WTC11 (cell line): ENCODE results near the gene PFDN1. TPM values are rescaled to one million over a fixed set of nuclear protein-coding genes. Genes with fewer than 3 reads are reported as not detected.
A peak's percentile ranks its signal among the peaks of the same experiment; 100 is the strongest.

Experiments used
- ELF4 ChIP-seq: sonication (generic); formaldehyde crosslinking; IDR thresholded peaks from 2 replicates; pipeline ENCODE4 v1.8.1; 2022; ENCODE audit warnings: low read depth, mild to moderate bottlenecking, moderate library complexity, missing genetic modification reagents
- ESRRA ChIP-seq: sonication (generic); formaldehyde crosslinking; IDR thresholded peaks from 2 replicates; pipeline ENCODE4 v1.8.1; 2022; ENCODE audit warnings: mild to moderate bottlenecking, missing genetic modification reagents, borderline replicate concordance
- GABPB1 ChIP-seq: sonication (generic); formaldehyde crosslinking; IDR thresholded peaks from 2 replicates; pipeline ENCODE4 v1.8.1; 2023; ENCODE audit warnings: mild to moderate bottlenecking, missing genetic modification reagents
- NFE2L1 ChIP-seq: sonication (generic); formaldehyde crosslinking; IDR thresholded peaks from 2 replicates; pipeline ENCODE4 v1.8.1; 2023; ENCODE audit warnings: missing genetic modification reagents
- NFYB ChIP-seq: sonication (generic); formaldehyde crosslinking; conservative IDR thresholded peaks from 2 replicates; pipeline ENCODE4 v1.8.0; 2022; ENCODE audit warnings: low read depth, missing genetic modification reagents
- TP53 ChIP-seq: sonication (generic); formaldehyde crosslinking; IDR thresholded peaks from 2 replicates; pipeline ENCODE4 v1.8.1; 2023; ENCODE audit warnings: mild to moderate bottlenecking, missing genetic modification reagents
- total RNA-seq: library from RNA; stranded (reverse); gene quantifications from 3 replicates; pipeline ENCODE4 v1.2.3, GENCODE V29; 2021
- TF ChIP-seq, protein P1 (sequence below): sonication (generic); formaldehyde crosslinking; IDR thresholded peaks from 2 replicates; pipeline ENCODE4 v1.8.1; 2023; ENCODE audit warnings: mild to moderate bottlenecking, missing genetic modification reagents, moderate library complexity
- TF ChIP-seq, protein P2 (sequence below): sonication (generic); formaldehyde crosslinking; IDR thresholded peaks from 2 replicates; pipeline ENCODE4 v1.8.1; 2022; ENCODE audit warnings: low read depth, missing genetic modification reagents, borderline replicate concordance
- TF ChIP-seq, protein P3 (sequence below): sonication (generic); formaldehyde crosslinking; IDR thresholded peaks from 2 replicates; pipeline ENCODE4 v1.8.0; 2023; ENCODE audit warnings: mild to moderate bottlenecking, missing genetic modification reagents
- TF ChIP-seq, protein P4 (sequence below): fragments of 250-450 bp; sonication (Bioruptor Pico); IDR thresholded peaks from 2 replicates; pipeline ENCODE4 v1.9.0; 2021; ENCODE audit warnings: mild to moderate bottlenecking
- TF ChIP-seq, protein P5 (sequence below): fragments of 250-450 bp; sonication (Bioruptor Pico); IDR thresholded peaks from 2 replicates; pipeline ENCODE4 v1.9.0; 2021; ENCODE audit warnings: mild to moderate bottlenecking, borderline replicate concordance
- TF ChIP-seq, protein P6 (sequence below): fragments of 250-450 bp; sonication (Bioruptor Pico); IDR thresholded peaks from 2 replicates; pipeline ENCODE4 v2.1.2; 2022; ENCODE audit warnings: mild to moderate bottlenecking, moderate library complexity
- TF ChIP-seq, protein P7 (sequence below): fragments of 200-600 bp; IDR thresholded peaks from 2 replicates; pipeline ENCODE4 v1.8.0; 2022; ENCODE audit warnings: antibody characterized with exemption
- TF ChIP-seq, protein P8 (sequence below): sonication (generic); formaldehyde crosslinking; IDR thresholded peaks from 2 replicates; pipeline ENCODE4 v1.8.0; 2022; ENCODE audit warnings: mild to moderate bottlenecking, missing genetic modification reagents

PFDN1 gene
- total RNA-seq, 1 experiment from 2014 or later, result 44.1 TPM

DNA sequence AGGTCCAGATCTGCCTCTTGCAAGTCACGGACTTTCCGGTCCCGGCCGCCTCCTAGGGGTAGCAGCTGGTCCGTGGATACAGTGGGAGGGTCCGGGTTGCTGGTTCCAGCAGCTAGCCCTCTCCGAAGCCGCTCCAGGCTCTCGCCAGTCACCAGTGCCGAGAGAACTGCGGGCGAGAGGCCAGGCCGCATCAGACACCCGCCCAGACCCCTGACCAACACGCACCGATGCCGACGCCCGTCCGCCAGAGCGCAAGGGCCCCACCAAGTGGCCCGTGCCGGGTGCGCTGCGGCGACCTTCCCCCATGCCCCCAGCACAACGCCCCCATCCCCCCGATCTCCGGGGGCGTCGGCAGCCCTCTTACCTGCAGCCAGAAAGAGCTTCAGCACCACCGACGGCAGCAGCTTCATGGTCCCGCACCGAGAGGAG, 43.0 kb upstream of the PFDN1 start (continued):
- TF ChIP-seq, protein P1, sequence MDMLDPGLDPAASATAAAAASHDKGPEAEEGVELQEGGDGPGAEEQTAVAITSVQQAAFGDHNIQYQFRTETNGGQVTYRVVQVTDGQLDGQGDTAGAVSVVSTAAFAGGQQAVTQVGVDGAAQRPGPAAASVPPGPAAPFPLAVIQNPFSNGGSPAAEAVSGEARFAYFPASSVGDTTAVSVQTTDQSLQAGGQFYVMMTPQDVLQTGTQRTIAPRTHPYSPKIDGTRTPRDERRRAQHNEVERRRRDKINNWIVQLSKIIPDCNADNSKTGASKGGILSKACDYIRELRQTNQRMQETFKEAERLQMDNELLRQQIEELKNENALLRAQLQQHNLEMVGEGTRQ (CRISPR knock-in tag), result no peak
- TF ChIP-seq, protein P2, sequence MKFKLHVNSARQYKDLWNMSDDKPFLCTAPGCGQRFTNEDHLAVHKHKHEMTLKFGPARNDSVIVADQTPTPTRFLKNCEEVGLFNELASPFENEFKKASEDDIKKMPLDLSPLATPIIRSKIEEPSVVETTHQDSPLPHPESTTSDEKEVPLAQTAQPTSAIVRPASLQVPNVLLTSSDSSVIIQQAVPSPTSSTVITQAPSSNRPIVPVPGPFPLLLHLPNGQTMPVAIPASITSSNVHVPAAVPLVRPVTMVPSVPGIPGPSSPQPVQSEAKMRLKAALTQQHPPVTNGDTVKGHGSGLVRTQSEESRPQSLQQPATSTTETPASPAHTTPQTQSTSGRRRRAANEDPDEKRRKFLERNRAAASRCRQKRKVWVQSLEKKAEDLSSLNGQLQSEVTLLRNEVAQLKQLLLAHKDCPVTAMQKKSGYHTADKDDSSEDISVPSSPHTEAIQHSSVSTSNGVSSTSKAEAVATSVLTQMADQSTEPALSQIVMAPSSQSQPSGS, result no peak
- no peak for TF ChIP-seq ELF4 (CRISPR knock-in tag)
- TF ChIP-seq, protein P3, sequence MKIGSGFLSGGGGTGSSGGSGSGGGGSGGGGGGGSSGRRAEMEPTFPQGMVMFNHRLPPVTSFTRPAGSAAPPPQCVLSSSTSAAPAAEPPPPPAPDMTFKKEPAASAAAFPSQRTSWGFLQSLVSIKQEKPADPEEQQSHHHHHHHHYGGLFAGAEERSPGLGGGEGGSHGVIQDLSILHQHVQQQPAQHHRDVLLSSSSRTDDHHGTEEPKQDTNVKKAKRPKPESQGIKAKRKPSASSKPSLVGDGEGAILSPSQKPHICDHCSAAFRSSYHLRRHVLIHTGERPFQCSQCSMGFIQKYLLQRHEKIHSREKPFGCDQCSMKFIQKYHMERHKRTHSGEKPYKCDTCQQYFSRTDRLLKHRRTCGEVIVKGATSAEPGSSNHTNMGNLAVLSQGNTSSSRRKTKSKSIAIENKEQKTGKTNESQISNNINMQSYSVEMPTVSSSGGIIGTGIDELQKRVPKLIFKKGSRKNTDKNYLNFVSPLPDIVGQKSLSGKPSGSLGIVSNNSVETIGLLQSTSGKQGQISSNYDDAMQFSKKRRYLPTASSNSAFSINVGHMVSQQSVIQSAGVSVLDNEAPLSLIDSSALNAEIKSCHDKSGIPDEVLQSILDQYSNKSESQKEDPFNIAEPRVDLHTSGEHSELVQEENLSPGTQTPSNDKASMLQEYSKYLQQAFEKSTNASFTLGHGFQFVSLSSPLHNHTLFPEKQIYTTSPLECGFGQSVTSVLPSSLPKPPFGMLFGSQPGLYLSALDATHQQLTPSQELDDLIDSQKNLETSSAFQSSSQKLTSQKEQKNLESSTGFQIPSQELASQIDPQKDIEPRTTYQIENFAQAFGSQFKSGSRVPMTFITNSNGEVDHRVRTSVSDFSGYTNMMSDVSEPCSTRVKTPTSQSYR (CRISPR knock-in tag), result no peak
- TF ChIP-seq GABPB1 (CRISPR knock-in tag), result no peak
- TF ChIP-seq, protein P4, sequence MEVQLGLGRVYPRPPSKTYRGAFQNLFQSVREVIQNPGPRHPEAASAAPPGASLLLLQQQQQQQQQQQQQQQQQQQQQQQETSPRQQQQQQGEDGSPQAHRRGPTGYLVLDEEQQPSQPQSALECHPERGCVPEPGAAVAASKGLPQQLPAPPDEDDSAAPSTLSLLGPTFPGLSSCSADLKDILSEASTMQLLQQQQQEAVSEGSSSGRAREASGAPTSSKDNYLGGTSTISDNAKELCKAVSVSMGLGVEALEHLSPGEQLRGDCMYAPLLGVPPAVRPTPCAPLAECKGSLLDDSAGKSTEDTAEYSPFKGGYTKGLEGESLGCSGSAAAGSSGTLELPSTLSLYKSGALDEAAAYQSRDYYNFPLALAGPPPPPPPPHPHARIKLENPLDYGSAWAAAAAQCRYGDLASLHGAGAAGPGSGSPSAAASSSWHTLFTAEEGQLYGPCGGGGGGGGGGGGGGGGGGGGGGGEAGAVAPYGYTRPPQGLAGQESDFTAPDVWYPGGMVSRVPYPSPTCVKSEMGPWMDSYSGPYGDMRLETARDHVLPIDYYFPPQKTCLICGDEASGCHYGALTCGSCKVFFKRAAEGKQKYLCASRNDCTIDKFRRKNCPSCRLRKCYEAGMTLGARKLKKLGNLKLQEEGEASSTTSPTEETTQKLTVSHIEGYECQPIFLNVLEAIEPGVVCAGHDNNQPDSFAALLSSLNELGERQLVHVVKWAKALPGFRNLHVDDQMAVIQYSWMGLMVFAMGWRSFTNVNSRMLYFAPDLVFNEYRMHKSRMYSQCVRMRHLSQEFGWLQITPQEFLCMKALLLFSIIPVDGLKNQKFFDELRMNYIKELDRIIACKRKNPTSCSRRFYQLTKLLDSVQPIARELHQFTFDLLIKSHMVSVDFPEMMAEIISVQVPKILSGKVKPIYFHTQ (CRISPR knock-in tag), result no peak
- TF ChIP-seq, protein P5, sequence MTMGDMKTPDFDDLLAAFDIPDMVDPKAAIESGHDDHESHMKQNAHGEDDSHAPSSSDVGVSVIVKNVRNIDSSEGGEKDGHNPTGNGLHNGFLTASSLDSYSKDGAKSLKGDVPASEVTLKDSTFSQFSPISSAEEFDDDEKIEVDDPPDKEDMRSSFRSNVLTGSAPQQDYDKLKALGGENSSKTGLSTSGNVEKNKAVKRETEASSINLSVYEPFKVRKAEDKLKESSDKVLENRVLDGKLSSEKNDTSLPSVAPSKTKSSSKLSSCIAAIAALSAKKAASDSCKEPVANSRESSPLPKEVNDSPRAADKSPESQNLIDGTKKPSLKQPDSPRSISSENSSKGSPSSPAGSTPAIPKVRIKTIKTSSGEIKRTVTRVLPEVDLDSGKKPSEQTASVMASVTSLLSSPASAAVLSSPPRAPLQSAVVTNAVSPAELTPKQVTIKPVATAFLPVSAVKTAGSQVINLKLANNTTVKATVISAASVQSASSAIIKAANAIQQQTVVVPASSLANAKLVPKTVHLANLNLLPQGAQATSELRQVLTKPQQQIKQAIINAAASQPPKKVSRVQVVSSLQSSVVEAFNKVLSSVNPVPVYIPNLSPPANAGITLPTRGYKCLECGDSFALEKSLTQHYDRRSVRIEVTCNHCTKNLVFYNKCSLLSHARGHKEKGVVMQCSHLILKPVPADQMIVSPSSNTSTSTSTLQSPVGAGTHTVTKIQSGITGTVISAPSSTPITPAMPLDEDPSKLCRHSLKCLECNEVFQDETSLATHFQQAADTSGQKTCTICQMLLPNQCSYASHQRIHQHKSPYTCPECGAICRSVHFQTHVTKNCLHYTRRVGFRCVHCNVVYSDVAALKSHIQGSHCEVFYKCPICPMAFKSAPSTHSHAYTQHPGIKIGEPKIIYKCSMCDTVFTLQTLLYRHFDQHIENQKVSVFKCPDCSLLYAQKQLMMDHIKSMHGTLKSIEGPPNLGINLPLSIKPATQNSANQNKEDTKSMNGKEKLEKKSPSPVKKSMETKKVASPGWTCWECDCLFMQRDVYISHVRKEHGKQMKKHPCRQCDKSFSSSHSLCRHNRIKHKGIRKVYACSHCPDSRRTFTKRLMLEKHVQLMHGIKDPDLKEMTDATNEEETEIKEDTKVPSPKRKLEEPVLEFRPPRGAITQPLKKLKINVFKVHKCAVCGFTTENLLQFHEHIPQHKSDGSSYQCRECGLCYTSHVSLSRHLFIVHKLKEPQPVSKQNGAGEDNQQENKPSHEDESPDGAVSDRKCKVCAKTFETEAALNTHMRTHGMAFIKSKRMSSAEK (CRISPR knock-in tag), result no peak
- TF ChIP-seq, protein P6, sequence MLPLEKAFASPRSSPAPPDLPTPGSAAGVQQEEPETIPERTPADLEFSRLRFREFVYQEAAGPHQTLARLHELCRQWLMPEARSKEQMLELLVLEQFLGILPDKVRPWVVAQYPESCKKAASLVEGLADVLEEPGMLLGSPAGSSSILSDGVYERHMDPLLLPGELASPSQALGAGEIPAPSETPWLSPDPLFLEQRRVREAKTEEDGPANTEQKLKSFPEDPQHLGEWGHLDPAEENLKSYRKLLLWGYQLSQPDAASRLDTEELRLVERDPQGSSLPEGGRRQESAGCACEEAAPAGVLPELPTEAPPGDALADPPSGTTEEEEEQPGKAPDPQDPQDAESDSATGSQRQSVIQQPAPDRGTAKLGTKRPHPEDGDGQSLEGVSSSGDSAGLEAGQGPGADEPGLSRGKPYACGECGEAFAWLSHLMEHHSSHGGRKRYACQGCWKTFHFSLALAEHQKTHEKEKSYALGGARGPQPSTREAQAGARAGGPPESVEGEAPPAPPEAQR, result no peak
- no peak for TF ChIP-seq NFYB (CRISPR knock-in tag)
- 0 out of 2 replicates have a peak, but pooled peaks have one; percentile 22 for TF ChIP-seq ESRRA (CRISPR knock-in tag)
- TF ChIP-seq, protein P7, sequence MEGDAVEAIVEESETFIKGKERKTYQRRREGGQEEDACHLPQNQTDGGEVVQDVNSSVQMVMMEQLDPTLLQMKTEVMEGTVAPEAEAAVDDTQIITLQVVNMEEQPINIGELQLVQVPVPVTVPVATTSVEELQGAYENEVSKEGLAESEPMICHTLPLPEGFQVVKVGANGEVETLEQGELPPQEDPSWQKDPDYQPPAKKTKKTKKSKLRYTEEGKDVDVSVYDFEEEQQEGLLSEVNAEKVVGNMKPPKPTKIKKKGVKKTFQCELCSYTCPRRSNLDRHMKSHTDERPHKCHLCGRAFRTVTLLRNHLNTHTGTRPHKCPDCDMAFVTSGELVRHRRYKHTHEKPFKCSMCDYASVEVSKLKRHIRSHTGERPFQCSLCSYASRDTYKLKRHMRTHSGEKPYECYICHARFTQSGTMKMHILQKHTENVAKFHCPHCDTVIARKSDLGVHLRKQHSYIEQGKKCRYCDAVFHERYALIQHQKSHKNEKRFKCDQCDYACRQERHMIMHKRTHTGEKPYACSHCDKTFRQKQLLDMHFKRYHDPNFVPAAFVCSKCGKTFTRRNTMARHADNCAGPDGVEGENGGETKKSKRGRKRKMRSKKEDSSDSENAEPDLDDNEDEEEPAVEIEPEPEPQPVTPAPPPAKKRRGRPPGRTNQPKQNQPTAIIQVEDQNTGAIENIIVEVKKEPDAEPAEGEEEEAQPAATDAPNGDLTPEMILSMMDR, result no peak
- TF ChIP-seq TP53 (CRISPR knock-in tag), result no peak
- no peak for TF ChIP-seq NFE2L1 (CRISPR knock-in tag)
- TF ChIP-seq, protein P8, sequence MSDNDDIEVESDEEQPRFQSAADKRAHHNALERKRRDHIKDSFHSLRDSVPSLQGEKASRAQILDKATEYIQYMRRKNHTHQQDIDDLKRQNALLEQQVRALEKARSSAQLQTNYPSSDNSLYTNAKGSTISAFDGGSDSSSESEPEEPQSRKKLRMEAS, result no peak
